Heart left ventricle (tissue), 13 donors: ENCODE results near the gene PRDM15.

ENCODE experiments used
- POLR2A ChIP-seq, 2 donors: fragments of 450-650 bp; IDR thresholded peaks; one replicate each; pipeline ENCODE4 v1.6.1; 2017; ENCODE audit warnings: antibody characterized with exemption in 2 of 2, mild to moderate bottlenecking in 2 of 2, moderate library complexity in 2 of 2
- TF ChIP-seq, protein P1 (sequence below), 12 donors: fragments of 200-600 bp; sonication (generic) in 4 of 12; IDR thresholded peaks; one replicate each; pipeline versions ENCODE4 v1.5.0 to v1.8.0; 2018 to 2022; ENCODE audit warnings: antibody characterized with exemption in 12 of 12, mild to moderate bottlenecking in 5 of 12
- donor health status: ischemic (EF 13 %, LVEDD 7.1; RV severe dilation, severe dysfunction).
- donor health status: DM: no; HTN: yes; CAD: no.
- donor health status: DM: no; HTN: no; CAD: no.
- donor health status: ischemic (EF 25% LVEDD 6.9; RV normal size, moderate dysfunction).
- donor health status: ischemic (EF 25% LVEDD 5.7; RV mildly dilated, moderate dysfunction).
- donor health status: ischemic (EF 35%, LVEDD 5.7; RV mildly dilated, moderate dysfunction).
- donor health status: nonischemic (EF 11% LVEDD 7.7; RV severe dilation, severe dysfunction).
- donor health status: DM: yes; HTN: yes; CAD: no.
- donor health status: PGD.
- donor health status: ischemic (EF 29% LVEDD 5.4; RV normal size, mild dysfunction).
- donor health status: nonischemic (EF 23%, LVEDD 6.1; RV moderate dilation, normal function).

DNA sequence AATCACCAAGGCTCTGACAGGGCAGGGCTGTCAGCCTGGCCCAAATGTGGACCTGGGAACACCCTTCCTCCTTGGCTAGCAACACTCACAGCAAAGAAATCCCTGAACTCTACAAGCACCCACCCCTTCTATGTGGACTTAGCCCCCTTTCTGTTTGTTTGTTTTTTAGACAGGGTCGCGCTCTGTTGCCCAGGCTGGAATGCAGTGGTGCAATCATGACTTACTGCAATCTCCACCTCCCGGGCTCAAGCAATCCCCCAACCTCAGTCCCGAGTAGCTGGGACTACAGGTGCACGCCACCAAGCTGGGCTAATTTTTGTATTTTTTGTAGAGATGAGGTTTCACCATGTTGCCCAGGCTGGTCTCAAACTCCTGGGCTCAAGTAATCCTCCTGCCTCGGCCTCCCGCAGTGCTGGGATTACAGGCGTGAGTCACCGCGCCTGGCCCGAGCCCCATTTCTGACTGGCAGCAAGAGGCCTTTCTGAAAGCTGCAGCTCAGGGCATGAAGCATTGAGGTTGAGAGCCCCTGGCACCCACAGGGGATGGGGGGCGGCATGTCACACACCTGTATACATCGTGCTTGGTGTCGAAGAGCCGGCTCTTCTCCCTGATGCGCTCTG lies 128.5 kb downstream of the PRDM15 start:
- TF ChIP-seq, protein P1, sequence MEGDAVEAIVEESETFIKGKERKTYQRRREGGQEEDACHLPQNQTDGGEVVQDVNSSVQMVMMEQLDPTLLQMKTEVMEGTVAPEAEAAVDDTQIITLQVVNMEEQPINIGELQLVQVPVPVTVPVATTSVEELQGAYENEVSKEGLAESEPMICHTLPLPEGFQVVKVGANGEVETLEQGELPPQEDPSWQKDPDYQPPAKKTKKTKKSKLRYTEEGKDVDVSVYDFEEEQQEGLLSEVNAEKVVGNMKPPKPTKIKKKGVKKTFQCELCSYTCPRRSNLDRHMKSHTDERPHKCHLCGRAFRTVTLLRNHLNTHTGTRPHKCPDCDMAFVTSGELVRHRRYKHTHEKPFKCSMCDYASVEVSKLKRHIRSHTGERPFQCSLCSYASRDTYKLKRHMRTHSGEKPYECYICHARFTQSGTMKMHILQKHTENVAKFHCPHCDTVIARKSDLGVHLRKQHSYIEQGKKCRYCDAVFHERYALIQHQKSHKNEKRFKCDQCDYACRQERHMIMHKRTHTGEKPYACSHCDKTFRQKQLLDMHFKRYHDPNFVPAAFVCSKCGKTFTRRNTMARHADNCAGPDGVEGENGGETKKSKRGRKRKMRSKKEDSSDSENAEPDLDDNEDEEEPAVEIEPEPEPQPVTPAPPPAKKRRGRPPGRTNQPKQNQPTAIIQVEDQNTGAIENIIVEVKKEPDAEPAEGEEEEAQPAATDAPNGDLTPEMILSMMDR (IDR thresholded peaks at IDR 0.05), result no peak
- TF ChIP-seq POLR2A (IDR thresholded peaks at IDR 0.05), result no peak
